Measurements from ENCODE around the gene SLCO3A1.

SLCO3A1 gene

DNA sequence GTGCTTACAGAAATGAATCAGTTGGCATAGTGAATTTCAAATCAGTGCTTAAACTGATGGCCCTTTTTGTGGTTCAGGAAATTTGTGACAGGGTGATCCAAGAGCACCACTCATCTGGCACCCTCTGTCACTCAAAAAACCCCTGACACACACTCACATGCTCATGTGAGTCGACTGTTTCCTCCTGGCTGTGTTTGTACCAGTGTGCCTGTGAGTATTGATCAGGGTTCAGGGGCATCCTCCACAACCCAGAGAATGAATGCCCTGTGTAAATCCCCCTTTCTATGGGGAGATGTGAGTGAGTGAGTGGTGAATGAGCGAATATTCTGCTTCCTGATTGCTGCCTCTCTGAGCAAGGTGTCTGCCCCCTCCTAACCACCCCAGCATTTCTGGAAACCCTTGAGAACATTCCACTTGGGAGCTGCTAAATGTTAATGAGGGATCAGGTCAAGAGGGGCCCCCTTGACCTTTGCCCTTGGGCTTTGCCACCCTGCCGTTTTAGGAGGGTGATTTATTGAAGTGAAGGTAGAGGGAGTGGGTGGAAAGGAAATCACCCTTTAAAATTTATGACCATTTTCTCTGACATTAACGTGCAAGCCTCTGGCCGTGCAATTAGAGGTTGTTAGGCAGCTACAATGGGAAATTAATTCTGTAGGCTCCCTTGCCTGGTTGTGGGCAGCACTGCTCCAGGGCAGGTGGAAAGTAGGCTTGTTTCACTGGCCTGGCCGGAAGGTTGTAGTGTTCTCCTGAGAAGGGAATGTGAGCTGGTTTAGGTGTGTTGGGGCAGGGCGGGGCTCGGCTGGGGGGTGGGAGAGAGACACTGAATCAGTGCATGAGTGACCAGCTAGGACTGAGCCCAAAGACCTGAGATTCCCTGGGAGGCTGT lies 87.2 kb downstream of the SLCO3A1 start:
- Histone ChIP-seq H3K9ac (ENCODE audit: low read depth, low read length, poor library complexity, severe bottlenecking) (no peak overlapping the region), H3K4me1 (ENCODE audit: insufficient read depth, low read length, poor library complexity, severe bottlenecking) (peaks cover 10% of the 10 kb centered on the region), H3K36me3 (ENCODE audit: insufficient read depth, low read length) (no peaks in the 10 kb centered on the region), H2AFZ (ENCODE audit: low read length) (no peak overlapping the region), H3K27me3 (ENCODE audit: insufficient read depth, low read length, poor library complexity, severe bottlenecking) (no peaks in the 10 kb centered on the region), H4K20me1 (ENCODE audit: insufficient read depth, low read length, poor library complexity, severe bottlenecking) (no peaks in the 10 kb centered on the region), H3K9me3 (ENCODE audit: insufficient read depth, low read depth, low read length) (no peaks in the 10 kb centered on the region), H3K4me2 (ENCODE audit: low read depth, low read length, poor library complexity, severe bottlenecking) (no peak overlapping the region), H3K79me2 (ENCODE audit: insufficient read depth, low read length) (no peaks in the 10 kb centered on the region), H3F3A (ENCODE audit: low read depth) (no peaks in the 10 kb centered on the region), H3K9me2 (replicated peaks; ENCODE audit: low read depth, low read length) (no peaks in the 10 kb centered on the region), H3K4me3 (ENCODE audit: low read length, poor library complexity, severe bottlenecking) (no peak overlapping the region)
- TF ChIP-seq EZH2phosphoT487 (IDR thresholded peaks at IDR 0.05; ENCODE audit: borderline replicate concordance) = no peak
- TF ChIP-seq, protein P1, sequence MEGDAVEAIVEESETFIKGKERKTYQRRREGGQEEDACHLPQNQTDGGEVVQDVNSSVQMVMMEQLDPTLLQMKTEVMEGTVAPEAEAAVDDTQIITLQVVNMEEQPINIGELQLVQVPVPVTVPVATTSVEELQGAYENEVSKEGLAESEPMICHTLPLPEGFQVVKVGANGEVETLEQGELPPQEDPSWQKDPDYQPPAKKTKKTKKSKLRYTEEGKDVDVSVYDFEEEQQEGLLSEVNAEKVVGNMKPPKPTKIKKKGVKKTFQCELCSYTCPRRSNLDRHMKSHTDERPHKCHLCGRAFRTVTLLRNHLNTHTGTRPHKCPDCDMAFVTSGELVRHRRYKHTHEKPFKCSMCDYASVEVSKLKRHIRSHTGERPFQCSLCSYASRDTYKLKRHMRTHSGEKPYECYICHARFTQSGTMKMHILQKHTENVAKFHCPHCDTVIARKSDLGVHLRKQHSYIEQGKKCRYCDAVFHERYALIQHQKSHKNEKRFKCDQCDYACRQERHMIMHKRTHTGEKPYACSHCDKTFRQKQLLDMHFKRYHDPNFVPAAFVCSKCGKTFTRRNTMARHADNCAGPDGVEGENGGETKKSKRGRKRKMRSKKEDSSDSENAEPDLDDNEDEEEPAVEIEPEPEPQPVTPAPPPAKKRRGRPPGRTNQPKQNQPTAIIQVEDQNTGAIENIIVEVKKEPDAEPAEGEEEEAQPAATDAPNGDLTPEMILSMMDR (conservative IDR thresholded peaks at IDR 0.05; ENCODE audit: low read length) = no peak

DNA sequence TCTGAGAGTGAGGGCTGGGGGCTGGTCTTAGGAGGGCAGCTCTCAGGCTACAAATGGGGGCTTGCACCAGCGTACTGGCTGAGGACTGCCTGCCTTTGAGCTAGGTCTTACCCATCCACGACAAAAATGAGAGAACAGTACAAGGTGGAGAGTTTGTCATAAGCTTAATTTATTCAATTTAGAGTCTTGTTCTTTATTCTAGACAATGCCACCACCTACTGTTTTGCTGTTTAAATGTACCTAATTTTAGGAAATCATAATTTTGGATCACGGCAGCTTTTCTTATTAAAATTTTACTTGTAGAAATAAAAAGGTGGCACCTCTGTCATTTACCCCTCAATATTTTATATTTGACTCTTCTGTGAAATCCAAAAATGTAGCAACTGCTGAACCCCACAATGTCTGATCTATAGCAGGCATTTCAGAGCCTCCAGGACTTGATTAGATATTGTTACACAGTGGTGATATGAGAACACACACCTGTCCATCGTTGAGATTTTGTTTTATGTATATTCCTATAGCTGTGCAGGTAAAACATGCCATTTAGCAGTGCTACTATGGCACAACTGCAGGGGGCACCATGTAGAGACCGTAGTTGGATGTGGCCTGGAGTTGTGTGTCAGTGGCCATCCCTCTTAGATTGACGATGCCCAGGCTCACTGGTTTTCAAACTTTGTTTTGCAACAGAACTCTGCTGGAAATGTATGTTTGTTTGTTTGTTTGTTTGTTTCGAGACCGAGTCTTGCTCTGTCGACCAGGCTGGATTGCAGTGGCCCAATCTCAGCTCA lies 88.6 kb downstream of the SLCO3A1 start:
- Histone ChIP-seq H3K79me2 (ENCODE audit: insufficient read depth, low read length) (no peaks in the 10 kb centered on the region), H3K4me1 (ENCODE audit: insufficient read depth, low read length, poor library complexity, severe bottlenecking) (peaks cover 11% of the 10 kb centered on the region), H4K20me1 (ENCODE audit: insufficient read depth, low read length, poor library complexity, severe bottlenecking) (no peaks in the 10 kb centered on the region), H3K9me3 (ENCODE audit: insufficient read depth, low read depth, low read length) (no peaks in the 10 kb centered on the region), H3K9ac (ENCODE audit: low read depth, low read length, poor library complexity, severe bottlenecking) (no peak overlapping the region), H3K9me2 (replicated peaks; ENCODE audit: low read depth, low read length) (no peaks in the 10 kb centered on the region), H3K27me3 (ENCODE audit: insufficient read depth, low read length, poor library complexity, severe bottlenecking) (no peaks in the 10 kb centered on the region), H3K4me2 (ENCODE audit: low read depth, low read length, poor library complexity, severe bottlenecking) (no peak overlapping the region), H2AFZ (ENCODE audit: low read length) (no peak overlapping the region), H3F3A (ENCODE audit: low read depth) (no peaks in the 10 kb centered on the region), H3K36me3 (ENCODE audit: insufficient read depth, low read length) (no peaks in the 10 kb centered on the region), H3K4me3 (ENCODE audit: low read length, poor library complexity, severe bottlenecking) (no peak overlapping the region)
- no peak for TF ChIP-seq EZH2phosphoT487 (IDR thresholded peaks at IDR 0.05; ENCODE audit: borderline replicate concordance)
- TF ChIP-seq, protein P1 (conservative IDR thresholded peaks at IDR 0.05; ENCODE audit: low read length) = peak; percentile 24; the same call in 1 of the 2 replicates

DNA sequence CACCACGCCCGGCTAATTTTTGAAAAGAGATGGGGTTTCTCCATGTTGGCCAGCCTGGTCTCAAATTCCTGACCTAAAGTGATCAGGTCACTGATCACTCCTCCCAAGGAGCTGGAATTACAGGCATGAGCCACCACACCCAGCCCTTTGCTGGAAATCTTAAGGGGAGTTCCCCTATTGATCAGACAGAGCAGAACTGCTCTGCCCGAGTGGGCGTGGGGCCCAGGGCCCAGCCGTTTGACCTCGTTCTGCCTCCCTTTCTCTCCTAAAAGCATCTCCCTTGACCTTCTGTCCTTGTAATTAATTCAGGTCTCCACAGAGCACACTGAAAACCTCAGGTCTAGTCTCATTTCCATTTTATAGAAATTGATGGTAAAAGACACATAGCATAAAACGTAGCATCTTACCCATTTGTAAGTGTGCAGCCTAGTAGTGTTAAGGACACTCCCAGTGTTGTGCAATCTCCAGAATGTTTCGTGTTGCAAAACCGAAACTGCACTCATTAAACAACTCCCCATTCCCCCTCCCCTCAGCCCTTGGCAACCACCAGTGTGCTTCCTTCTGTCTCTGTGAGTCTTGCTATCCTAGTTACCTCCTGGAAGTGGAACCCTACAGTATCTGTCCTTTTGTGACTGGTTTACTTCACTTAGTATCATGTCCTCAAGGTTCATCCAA lies 89.3 kb downstream of the SLCO3A1 start:
- Histone ChIP-seq H3K9ac (ENCODE audit: low read depth, low read length, poor library complexity, severe bottlenecking) (no peak overlapping the region), H3F3A (ENCODE audit: low read depth) (no peaks in the 10 kb centered on the region), H3K27me3 (ENCODE audit: insufficient read depth, low read length, poor library complexity, severe bottlenecking) (no peaks in the 10 kb centered on the region), H3K9me2 (replicated peaks; ENCODE audit: low read depth, low read length) (no peaks in the 10 kb centered on the region), H3K79me2 (ENCODE audit: insufficient read depth, low read length) (no peaks in the 10 kb centered on the region), H3K4me3 (ENCODE audit: low read length, poor library complexity, severe bottlenecking) (no peak overlapping the region), H3K36me3 (ENCODE audit: insufficient read depth, low read length) (no peaks in the 10 kb centered on the region), H3K4me2 (ENCODE audit: low read depth, low read length, poor library complexity, severe bottlenecking) (no peak overlapping the region), H3K4me1 (ENCODE audit: insufficient read depth, low read length, poor library complexity, severe bottlenecking) (peaks cover 14% of the 10 kb centered on the region), H3K9me3 (ENCODE audit: insufficient read depth, low read depth, low read length) (no peaks in the 10 kb centered on the region), H4K20me1 (ENCODE audit: insufficient read depth, low read length, poor library complexity, severe bottlenecking) (no peaks in the 10 kb centered on the region), H2AFZ (ENCODE audit: low read length) (no peak overlapping the region)
- TF ChIP-seq, protein P1 (conservative IDR thresholded peaks at IDR 0.05; ENCODE audit: low read length) = no peak
- no peak for TF ChIP-seq EZH2phosphoT487 (IDR thresholded peaks at IDR 0.05; ENCODE audit: borderline replicate concordance)

Data from Loucy (cell line).